GM19455 (cell line): ENCODE measurements around the gene ANO4.

Experiments
- ATAC-seq: cut with Tn5 transposase; IDR thresholded peaks from one replicate; pipeline ENCODE4 v1.9.1; 2021; ENCODE audit not compliant: unreplicated experiment

The ANO4 gene

GRCh38 chr12:101173197-101173749, 378.7 kb downstream of the ANO4 start:
- no peak for ATAC-seq

- ATAC-seq: no peak
These were observed 380.0 kb downstream of the ANO4 start for GRCh38 chr12:101174541-101174940.
